A549 (cell line): ENCODE data around the gene MFF. TPM values are rescaled to one million over a fixed set of nuclear protein-coding genes. Genes with fewer than 3 reads are reported as not detected.

Experiments
- ATAC-seq, 2 experiments: fragments of 200-7000 bp in 1 of 2; fragments of >200 bp in 1 of 2; cut with Nextera tagmentation in 1 of 2; cut with Tn5 transposase in 1 of 2; 3 replicates each; pipeline versions ENCODE4 v1.8.0 to v1.9.1; 2018 to 2020; ENCODE audit warnings: mild to moderate bottlenecking in 1 of 2, moderate library complexity in 1 of 2
- CTCF ChIA-PET: fragments of 300-600 bp; sonication (Branson Sonifier 250); formaldehyde crosslinking; extraction: SDS; loops from one replicate; lab custom pipeline; 2021; ENCODE audit warnings: antibody characterized with exemption, inconsistent platforms; lab: Yijun Ruan, JAX
- POLR2A ChIA-PET: fragments of 350-600 bp; formaldehyde crosslinking; extraction: SDS; loops from one replicate; lab custom pipeline; 2021; ENCODE audit warnings: antibody characterized with exemption, inconsistent platforms; lab: Yijun Ruan, JAX
- DNase-seq, 2 experiments: peaks; one replicate each; pipeline versions ENCODE4 v3.0.0 to v3.0.0-alpha.2; 2011 to 2016; ENCODE audit warnings: low read depth in 1 of 2, low spot score in 1 of 2
- FAIRE-seq: peaks from 2 replicates; lab custom pipeline; 2011; peaks lifted over from hg19 to GRCh38; lab: Jason Lieb, UNC
- H3K27ac ChIP-seq, 2 experiments: fragments of >200 bp; sonication (Bioruptor Twin); formaldehyde crosslinking; 3 replicates each; pipeline ENCODE4 v1.5.1; 2016 to 2017
- H3K4me1 ChIP-seq: fragments of >200 bp; sonication (Bioruptor Twin); formaldehyde crosslinking; 3 replicates; pipeline ENCODE4 v1.6.1; 2016
- H3K4me2 ChIP-seq: fragments of >200 bp; sonication (Bioruptor Twin); formaldehyde crosslinking; 3 replicates; pipeline ENCODE4 v1.6.1; 2016
- H3K4me3 ChIP-seq: fragments of >200 bp; sonication (Bioruptor Twin); formaldehyde crosslinking; 3 replicates; pipeline ENCODE4 v1.5.1; 2016
- H3K9me3 ChIP-seq: fragments of >200 bp; sonication (Bioruptor Twin); formaldehyde crosslinking; 3 replicates; pipeline ENCODE4 v1.6.1; 2016
- CEBPB ChIP-seq, 2 experiments: fragments of >200 bp in 1 of 2; sonication (Bioruptor Twin) in 1 of 2; formaldehyde crosslinking in 1 of 2; IDR thresholded peaks; 2 replicates each; pipeline ENCODE4 v1.6.1; 2012 to 2016
- CHD4 ChIP-seq: fragments of 200-600 bp; sonication (generic); IDR thresholded peaks from 2 replicates; pipeline ENCODE4 v1.6.1; 2016; ENCODE audit warnings: antibody characterized with exemption, mild to moderate bottlenecking, borderline replicate concordance
- EHF ChIP-seq: fragments of 250-450 bp; sonication (Bioruptor Pico); IDR thresholded peaks from 2 replicates; pipeline ENCODE4 v1.5.0; 2020; ENCODE audit warnings: mild to moderate bottlenecking
- ESRRA ChIP-seq: fragments of 150-350 bp; IDR thresholded peaks from 2 replicates; pipeline ENCODE4 v1.6.1; 2014; ENCODE audit warnings: mild to moderate bottlenecking, low read length, borderline replicate concordance
- FOSB ChIP-seq: fragments of 250-450 bp; sonication (Bioruptor Pico); IDR thresholded peaks from 2 replicates; pipeline ENCODE4 v1.5.0; 2020; ENCODE audit warnings: mild to moderate bottlenecking, moderate library complexity
- GATA3 ChIP-seq: IDR thresholded peaks from 2 replicates; pipeline ENCODE4 v1.6.1; 2012; ENCODE audit warnings: borderline replicate concordance
- HDAC2 ChIP-seq: fragments of 200-600 bp; sonication (generic); IDR thresholded peaks from 2 replicates; pipeline ENCODE4 v1.6.1; 2016
- HOXA7 ChIP-seq: fragments of 250-450 bp; sonication (Bioruptor Pico); IDR thresholded peaks from 2 replicates; pipeline ENCODE4 v1.5.0; 2020; ENCODE audit warnings: mild to moderate bottlenecking, moderate library complexity
- HOXB5 ChIP-seq: fragments of 250-450 bp; sonication (Bioruptor Pico); IDR thresholded peaks from 2 replicates; pipeline ENCODE4 v1.5.0; 2020; ENCODE audit warnings: mild to moderate bottlenecking, moderate library complexity
- KDM5A ChIP-seq: fragments of 200-600 bp; sonication (generic); IDR thresholded peaks from 2 replicates; pipeline ENCODE4 v1.6.1; 2016; ENCODE audit warnings: antibody characterized with exemption, mild to moderate bottlenecking
- MAFK ChIP-seq: fragments of 450-650 bp; IDR thresholded peaks from 2 replicates; pipeline ENCODE4 v1.6.1; 2014; ENCODE audit not compliant: partially characterized antibody
- MYC ChIP-seq: IDR thresholded peaks from 2 replicates; pipeline ENCODE4 v1.6.1; 2012; ENCODE audit warnings: mild to moderate bottlenecking, inconsistent platforms, low read length, improper control_type of control experiment, borderline replicate concordance
- NFE2L2 ChIP-seq: fragments of 150-350 bp; conservative IDR thresholded peaks from 2 replicates; pipeline ENCODE4 v1.6.1; 2014; ENCODE audit warnings: low read length
- POLR2A ChIP-seq: IDR thresholded peaks from 2 replicates; pipeline ENCODE4 v1.6.1; 2012; ENCODE audit warnings: mild to moderate bottlenecking, low read length
- POLR2AphosphoS2 ChIP-seq: conservative IDR thresholded peaks from 2 replicates; pipeline ENCODE4 v1.6.1; 2012; ENCODE audit warnings: low read length, improper control_type of control experiment, inconsistent platforms
- RFX5 ChIP-seq: fragments of 450-650 bp; IDR thresholded peaks from 2 replicates; pipeline ENCODE4 v1.7.1; 2014; ENCODE audit warnings: antibody characterized with exemption, mild to moderate bottlenecking, moderate library complexity
- SREBF2 ChIP-seq: fragments of 450-650 bp; IDR thresholded peaks from 2 replicates; pipeline ENCODE4 v1.6.1; 2014; ENCODE audit warnings: mild to moderate bottlenecking, moderate library complexity
- TFCP2L1 ChIP-seq: fragments of 250-450 bp; sonication (Bioruptor Pico); IDR thresholded peaks from 2 replicates; pipeline ENCODE4 v1.5.0; 2021; ENCODE audit warnings: mild to moderate bottlenecking
- TP53 ChIP-seq: fragments of 250-450 bp; sonication (Bioruptor Pico); IDR thresholded peaks from 2 replicates; pipeline ENCODE4 v1.5.0; 2021; ENCODE audit warnings: mild to moderate bottlenecking, moderate library complexity
- ZSCAN20 ChIP-seq: fragments of 250-450 bp; sonication (Bioruptor Pico); IDR thresholded peaks from 2 replicates; pipeline ENCODE4 v1.8.0; 2022; ENCODE audit warnings: mild to moderate bottlenecking, moderate library complexity
- WGBS: methylation state at CpG from one replicate; pipeline ENCODE4 v1.1.6; 2017; ENCODE audit errors: missing lambda C conversion rate; 5-methylcytosine and 5-hydroxymethylcytosine counted together
- polyA plus RNA-seq, 4 experiments: library from polyadenylated mRNA; depleted of rRNA in 3 of 4; stranded (reverse); fragments of >200 nt; fragmentation: RNase III in 1 of 4; extraction: RNeasy Plus Mini Kit Qiagen cat#74134 plus additional on column Dnase treatment in 1 of 4; gene quantifications; 2 replicates in 3 of 4; 3 replicates in 1 of 4; pipeline ENCODE4 v1.2.3, GENCODE V29; 2011 to 2017
- TF ChIP-seq, protein P1 (sequence below): fragments of >200 bp; sonication (Bioruptor Twin); formaldehyde crosslinking; IDR thresholded peaks from 2 replicates; pipeline ENCODE4 v1.6.1; 2016
- TF ChIP-seq, protein P2 (sequence below): fragments of 200-600 bp; sonication (generic); IDR thresholded peaks from 2 replicates; pipeline ENCODE4 v1.6.1; 2016; ENCODE audit warnings: antibody characterized with exemption, mild to moderate bottlenecking, moderate library complexity
- TF ChIP-seq, protein P3 (sequence below): IDR thresholded peaks from 2 replicates; pipeline ENCODE4 v1.6.1; 2012

MFF gene
- polyA plus RNA-seq, 2 of the 4 experiments (the other 2 are of a cell fraction), result 135 to 252 TPM

DNA sequence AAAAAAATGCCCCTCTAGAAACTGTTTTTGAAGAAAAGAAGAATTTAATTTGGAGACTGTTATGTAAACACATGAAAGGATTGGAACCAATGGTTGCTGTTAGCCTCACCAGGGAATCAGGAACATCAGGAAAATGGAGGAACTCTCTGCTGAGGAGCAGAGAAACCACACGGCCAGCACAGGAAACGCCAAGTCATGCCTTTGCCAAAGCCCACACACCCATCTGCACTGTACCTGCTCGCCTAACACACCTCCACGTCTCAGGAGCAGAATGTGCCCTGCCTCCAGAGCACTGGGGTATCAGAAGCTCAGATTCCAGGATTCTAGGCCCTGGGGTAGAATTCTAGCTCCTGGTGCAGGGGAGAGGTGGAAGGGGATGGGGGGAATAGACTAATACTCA, 72.5 kb downstream of the MFF start:
- ChIA-PET POLR2A (no interaction called here), CTCF (interaction anchor here (1.0 to 8.4 kb wide), 2 partner anchors 9 to 74 kb away, joined by 3 to 52 read pairs; partner anchors contain the start of gene AGFG1)
- 67% methylated on average over 4 of the region's 4 CpGs for WGBS
- Histone ChIP-seq H3K4me1 (peaks cover 60% of the 10 kb centered on the region), H3K9me3 (no peaks in the 10 kb centered on the region), H3K4me3 (no peak overlapping the region), H3K27ac (peak overlapping the region; percentile 53 to 88), H3K4me2 (no peak overlapping the region)
- FAIRE-seq (no peak), ATAC-seq (0 out of 6 replicates have a peak, but pooled peaks of 1 of the 2 experiments have one; percentile 32), DNase-seq (no peak)
- TF ChIP-seq TFCP2L1, result no peak
- TF ChIP-seq, protein P1, sequence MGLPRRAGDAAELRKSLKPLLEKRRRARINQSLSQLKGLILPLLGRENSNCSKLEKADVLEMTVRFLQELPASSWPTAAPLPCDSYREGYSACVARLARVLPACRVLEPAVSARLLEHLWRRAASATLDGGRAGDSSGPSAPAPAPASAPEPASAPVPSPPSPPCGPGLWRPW, result no peak
- TF ChIP-seq, protein P2, sequence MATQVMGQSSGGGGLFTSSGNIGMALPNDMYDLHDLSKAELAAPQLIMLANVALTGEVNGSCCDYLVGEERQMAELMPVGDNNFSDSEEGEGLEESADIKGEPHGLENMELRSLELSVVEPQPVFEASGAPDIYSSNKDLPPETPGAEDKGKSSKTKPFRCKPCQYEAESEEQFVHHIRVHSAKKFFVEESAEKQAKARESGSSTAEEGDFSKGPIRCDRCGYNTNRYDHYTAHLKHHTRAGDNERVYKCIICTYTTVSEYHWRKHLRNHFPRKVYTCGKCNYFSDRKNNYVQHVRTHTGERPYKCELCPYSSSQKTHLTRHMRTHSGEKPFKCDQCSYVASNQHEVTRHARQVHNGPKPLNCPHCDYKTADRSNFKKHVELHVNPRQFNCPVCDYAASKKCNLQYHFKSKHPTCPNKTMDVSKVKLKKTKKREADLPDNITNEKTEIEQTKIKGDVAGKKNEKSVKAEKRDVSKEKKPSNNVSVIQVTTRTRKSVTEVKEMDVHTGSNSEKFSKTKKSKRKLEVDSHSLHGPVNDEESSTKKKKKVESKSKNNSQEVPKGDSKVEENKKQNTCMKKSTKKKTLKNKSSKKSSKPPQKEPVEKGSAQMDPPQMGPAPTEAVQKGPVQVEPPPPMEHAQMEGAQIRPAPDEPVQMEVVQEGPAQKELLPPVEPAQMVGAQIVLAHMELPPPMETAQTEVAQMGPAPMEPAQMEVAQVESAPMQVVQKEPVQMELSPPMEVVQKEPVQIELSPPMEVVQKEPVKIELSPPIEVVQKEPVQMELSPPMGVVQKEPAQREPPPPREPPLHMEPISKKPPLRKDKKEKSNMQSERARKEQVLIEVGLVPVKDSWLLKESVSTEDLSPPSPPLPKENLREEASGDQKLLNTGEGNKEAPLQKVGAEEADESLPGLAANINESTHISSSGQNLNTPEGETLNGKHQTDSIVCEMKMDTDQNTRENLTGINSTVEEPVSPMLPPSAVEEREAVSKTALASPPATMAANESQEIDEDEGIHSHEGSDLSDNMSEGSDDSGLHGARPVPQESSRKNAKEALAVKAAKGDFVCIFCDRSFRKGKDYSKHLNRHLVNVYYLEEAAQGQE, result no peak
- TF ChIP-seq RFX5, result no peak
- TF ChIP-seq FOSB (CRISPR knock-in tag), result no peak
- TF ChIP-seq NFE2L2, result peak; percentile 51; the same call in 1 of the 2 replicates
- 0 out of 2 replicates have a peak, but pooled peaks have one; percentile 21 for TF ChIP-seq HOXB5 (CRISPR knock-in tag)
- TF ChIP-seq, protein P3, sequence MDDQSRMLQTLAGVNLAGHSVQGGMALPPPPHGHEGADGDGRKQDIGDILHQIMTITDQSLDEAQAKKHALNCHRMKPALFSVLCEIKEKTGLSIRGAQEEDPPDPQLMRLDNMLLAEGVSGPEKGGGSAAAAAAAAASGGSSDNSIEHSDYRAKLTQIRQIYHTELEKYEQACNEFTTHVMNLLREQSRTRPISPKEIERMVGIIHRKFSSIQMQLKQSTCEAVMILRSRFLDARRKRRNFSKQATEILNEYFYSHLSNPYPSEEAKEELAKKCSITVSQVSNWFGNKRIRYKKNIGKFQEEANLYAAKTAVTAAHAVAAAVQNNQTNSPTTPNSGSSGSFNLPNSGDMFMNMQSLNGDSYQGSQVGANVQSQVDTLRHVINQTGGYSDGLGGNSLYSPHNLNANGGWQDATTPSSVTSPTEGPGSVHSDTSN, result no peak
- TF ChIP-seq TP53 (CRISPR knock-in tag), result no peak
- no peak for TF ChIP-seq SREBF2
- TF ChIP-seq MAFK, result peak; percentile 61

DNA sequence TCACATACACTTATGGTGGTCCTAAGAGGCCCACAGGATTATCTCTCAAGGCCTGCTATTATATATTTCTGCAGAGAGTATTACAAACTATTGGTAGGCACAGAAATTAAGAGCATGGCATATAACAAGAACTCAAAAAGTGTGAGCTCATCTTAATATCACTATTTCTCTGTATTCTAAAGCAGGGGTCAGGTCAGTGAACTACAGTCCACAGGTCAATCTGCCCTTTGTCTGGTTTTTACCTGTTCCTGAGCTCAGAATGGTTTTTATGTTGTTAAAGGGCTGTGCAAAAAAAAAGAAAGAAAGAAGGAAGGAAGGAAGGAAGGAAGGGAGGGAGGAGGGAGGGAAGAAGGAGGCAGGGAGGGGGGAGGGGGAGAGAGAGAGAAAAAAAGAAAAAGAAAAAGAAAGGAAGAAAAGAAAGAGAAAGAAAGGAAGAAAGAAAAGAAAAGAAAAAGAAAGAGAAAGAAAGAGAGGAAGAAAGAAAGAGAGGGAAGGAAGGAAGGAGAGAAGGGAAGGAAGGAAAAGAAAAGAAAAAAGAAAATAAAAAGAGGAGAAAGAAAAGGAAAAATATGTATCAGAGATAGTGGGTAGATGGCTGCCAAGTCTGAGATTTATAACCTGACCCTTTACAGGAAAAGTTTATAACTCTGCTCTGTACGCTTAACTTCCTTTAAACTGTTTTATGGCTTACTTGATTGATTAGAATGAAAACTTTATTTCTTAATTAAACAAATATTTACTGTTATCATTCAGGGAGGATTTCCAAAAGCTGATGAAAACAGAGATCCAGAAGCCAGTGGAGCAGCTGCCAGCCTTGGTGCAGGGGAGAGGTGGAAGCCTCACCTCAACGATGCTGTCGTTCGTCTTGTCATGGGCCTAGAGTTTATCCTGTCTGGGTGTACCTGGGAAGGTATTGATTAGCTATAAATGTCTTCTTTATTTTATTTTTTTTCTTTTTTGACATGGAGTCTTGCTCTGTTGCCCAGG, 73.9 kb downstream of the MFF start:
- Histone ChIP-seq H3K4me1 (peaks cover 53% of the 10 kb centered on the region), H3K4me3 (no peak overlapping the region), H3K9me3 (no peaks in the 10 kb centered on the region), H3K4me2 (0 out of 3 replicates have a peak overlapping the region, but pooled peaks have one; percentile 7), H3K27ac (peak overlapping the region; percentile 53 to 88)
- DNase-seq, result no peak
- no peak for TF ChIP-seq EHF (CRISPR knock-in tag)
- no peak for ATAC-seq
- WGBS, result 65% methylated on average over 4 of the region's 4 CpGs
- FAIRE-seq, result no peak
- ChIA-PET CTCF (interaction anchor here (0.9 to 8.4 kb wide), 4 partner anchors 8 to 367 kb away, joined by 3 to 52 read pairs (median 5); partner anchors contain the start of gene AGFG1), POLR2A (no interaction called here)

DNA sequence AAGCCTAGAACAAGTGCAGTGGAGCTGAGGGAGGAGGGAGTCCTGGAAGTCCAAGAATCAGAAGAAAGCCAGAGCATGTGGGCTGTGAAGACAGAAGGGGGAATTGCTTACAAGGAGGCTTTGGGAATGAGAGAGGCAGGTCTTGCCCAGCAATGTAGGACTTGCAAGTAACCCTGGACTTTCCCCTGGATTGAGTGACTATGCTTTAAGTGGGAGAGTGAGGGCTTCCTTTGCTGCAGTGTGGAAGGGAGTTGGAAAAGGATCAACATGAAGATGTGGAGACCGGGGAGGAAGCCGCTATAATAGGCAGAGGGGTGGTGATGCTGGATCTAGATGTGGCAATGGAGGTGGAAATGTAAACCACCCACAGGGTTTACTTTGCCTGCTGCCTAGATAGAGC, 76.5 kb downstream of the MFF start:
- 0 out of 3 replicates have a peak overlapping the region, but pooled peaks have one; percentile 3 for H3K4me2 ChIP-seq
- H3K4me1 ChIP-seq, result peaks cover 59% of the 10 kb centered on the region
- peak overlapping the region; percentile 58 to 88 for H3K27ac ChIP-seq
- WGBS, result 30% methylated on average over 2 of the region's 2 CpGs
- POLR2A ChIA-PET, result no interaction called here
- TF ChIP-seq CHD4 (no peak), HOXB5 (CRISPR knock-in tag) (no peak), ZSCAN20 (no peak), TFCP2L1 (no peak), HDAC2 (no peak), HOXA7 (CRISPR knock-in tag) (no peak), CEBPB (IDR thresholded peaks at IDR 0.05) (no peak), POLR2AphosphoS2 (no peak), MYC (no peak), KDM5A (no peak), POLR2A (no peak), ESRRA (no peak), GATA3 (no peak), MAFK (no peak), NFE2L2 (no peak)
- TF ChIP-seq, protein P1, result no peak
- TF ChIP-seq, protein P3, result no peak
- H3K4me3 ChIP-seq, result no peak overlapping the region
- H3K9me3 ChIP-seq, result no peaks in the 10 kb centered on the region
- FAIRE-seq (no peak), ATAC-seq (peak in 1 of 2 experiments; percentile 7; a peak in 4 of 6 replicates), DNase-seq (peak in 1 of 2 experiments; percentile 72)
- CTCF ChIA-PET, result interaction anchor here (0.6 to 1.3 kb wide), 4 partner anchors 70 to 162 kb away, joined by 3 to 4 read pairs (median 3); no protein-coding TSS in a partner anchor
